Small intestine (tissue), 7 donors: ENCODE measurements around the gene LPIN1. TPM values are rescaled to one million over a fixed set of nuclear protein-coding genes. Genes with fewer than 3 reads are reported as not detected.
"Not testable (repeated sequence)": the region's sequence is repeated elsewhere in the genome, so short reads cannot be mapped to it uniquely, and the experiment has no call there.

Source experiments
- DNase-seq, 2 donors: peaks; one replicate each; pipeline versions ENCODE4 v3.0.0 to v3.0.0-alpha.2; 2013
- FAIRE-seq: peaks from 2 replicates; lab custom pipeline; 2012; peaks lifted over from hg19 to GRCh38; lab: Jason Lieb, UNC
- H3K27ac ChIP-seq, 3 donors: one replicate each; pipeline ENCODE4 v1.5.1; 2013; ENCODE audit warnings: low read length in 2 of 3, mild to moderate bottlenecking in 2 of 3, control low read depth in 1 of 3, inconsistent platforms in 1 of 3, low read depth in 1 of 3, moderate library complexity in 1 of 3
- H3K27me3 ChIP-seq, 3 donors: one replicate each; pipeline ENCODE4 v1.6.1; 2013; ENCODE audit warnings: low read length in 3 of 3, inconsistent platforms in 1 of 3; ENCODE audit not compliant: control insufficient read depth in 3 of 3, insufficient read depth in 3 of 3
- H3K36me3 ChIP-seq, 3 donors: one replicate each; pipeline ENCODE4 v1.6.1; 2013; ENCODE audit warnings: low read length in 3 of 3, inconsistent platforms in 1 of 3, low read depth in 1 of 3, mild to moderate bottlenecking in 1 of 3, moderate library complexity in 1 of 3; ENCODE audit not compliant: control insufficient read depth in 3 of 3, insufficient read depth in 2 of 3
- H3K4me1 ChIP-seq, 3 donors: one replicate each; pipeline ENCODE4 v1.6.1; 2013; ENCODE audit warnings: low read length in 2 of 3, inconsistent platforms in 1 of 3, low read depth in 1 of 3, mild to moderate bottlenecking in 1 of 3, moderate library complexity in 1 of 3; ENCODE audit not compliant: control insufficient read depth in 3 of 3, insufficient read depth in 2 of 3
- H3K4me3 ChIP-seq, 3 donors: one replicate each; pipeline ENCODE4 v1.5.1; 2013; ENCODE audit warnings: low read length in 3 of 3, control low read depth in 1 of 3, inconsistent platforms in 1 of 3, low read depth in 1 of 3, mild to moderate bottlenecking in 1 of 3, moderate library complexity in 1 of 3
- H3K9me3 ChIP-seq, 2 donors: one replicate each; pipeline ENCODE4 v1.6.1; 2013; ENCODE audit warnings: low read depth in 1 of 2, low read length in 1 of 2; ENCODE audit not compliant: control insufficient read depth in 2 of 2, insufficient read depth in 1 of 2
- WGBS, 3 donors: extraction: QIAGEN DNeasy Blood & Tissue Kit; methylation state at CpG; one replicate each; pipeline ENCODE4 v1.1.7; 2013; 5-methylcytosine and 5-hydroxymethylcytosine counted together
- polyA plus RNA-seq, 4 donors: library from polyadenylated mRNA; stranded (reverse) in 3 of 4; unstranded in 1 of 4; fragments of 200-250 nt in 3 of 4; fragments of 120-200 nt in 1 of 4; gene quantifications; one replicate each; pipeline versions ENCODE4 v1.2.1 to v1.2.3, GENCODE V29; 2013
- donor health status: healthy with polysubstance abuse.
- donor health status: control.
- donor health status: control.
- donor health status: Bipolar disorder and iron deficiency.
- donor health status: healthy.

Gene LPIN1
- polyA plus RNA-seq, 4 donors: 7.2 to 17.1 (median 8.5) TPM

DNA sequence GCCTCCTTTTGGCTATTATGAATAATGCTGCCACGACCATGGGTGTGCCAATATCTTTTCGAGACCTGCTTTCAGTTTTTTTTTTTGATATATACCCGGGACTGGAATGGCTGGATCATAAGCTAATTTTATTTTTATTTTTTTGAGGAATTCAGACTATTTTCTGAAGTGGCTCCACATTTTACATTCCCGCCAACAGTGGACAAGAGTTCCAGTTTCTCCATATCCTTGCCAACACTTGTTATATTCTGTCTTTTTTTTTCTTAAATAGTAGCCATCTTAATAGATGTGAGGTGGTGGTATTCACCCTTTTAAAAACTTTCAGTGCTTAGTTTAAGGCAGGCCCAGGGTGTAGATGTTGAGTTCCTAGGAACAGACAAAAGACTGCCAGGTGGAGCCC lies 11.8 kb downstream of the LPIN1 start:
- 93 to 97% (median 95%) methylated on average over 4 of the region's 4 CpGs for WGBS, 3 donors
- H3K36me3 ChIP-seq: peaks cover 0 to 4% (median 0%) of the 10 kb centered on the region in 3 donors
- peaks cover under 1 to 21% (median 11%) of the 10 kb centered on the region in 3 donors for H3K4me1 ChIP-seq
- FAIRE-seq: no peak
- H3K9me3 ChIP-seq: no peaks in the 10 kb centered on the region
- H3K27me3 ChIP-seq: no peaks in the 10 kb centered on the region
- no peak overlapping the region for H3K4me3 ChIP-seq
- no peak for DNase-seq
- H3K27ac ChIP-seq: no peak overlapping the region

DNA sequence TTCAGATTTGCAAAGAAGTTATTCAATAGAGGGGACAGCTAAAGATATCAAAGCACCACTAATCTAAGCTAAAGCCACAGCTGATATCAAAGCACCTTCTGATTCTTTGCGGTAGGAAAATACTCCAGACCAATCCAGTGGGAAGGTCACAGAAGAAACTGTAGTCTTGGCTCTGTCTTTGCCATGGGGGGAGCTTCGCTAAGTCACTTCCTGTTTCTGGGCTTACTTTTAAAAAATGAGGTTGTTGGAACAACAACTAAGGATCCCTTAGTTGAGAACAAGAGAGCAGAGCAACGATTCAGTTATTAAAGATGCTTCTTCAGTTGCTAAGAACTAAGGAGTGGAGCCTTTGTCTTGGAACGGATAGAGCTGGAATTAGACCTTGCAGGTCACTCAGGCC lies 12.2 kb downstream of the LPIN1 start:
- WGBS, 3 donors: 69 to 94% (median 80%) methylated on average over 4 of the region's 4 CpGs
- FAIRE-seq (no peak), DNase-seq (no peak)
- H3K36me3 ChIP-seq: peaks cover 0 to 4% (median 0%) of the 10 kb centered on the region in 3 donors
- no peaks in the 10 kb centered on the region for H3K27me3 ChIP-seq
- H3K27ac ChIP-seq: peak overlapping the region in 1 of 3 donors; percentile 21
- peaks cover 0 to 19% (median 8%) of the 10 kb centered on the region in 3 donors for H3K4me1 ChIP-seq
- H3K9me3 ChIP-seq: no peaks in the 10 kb centered on the region
- H3K4me3 ChIP-seq: no peak overlapping the region

DNA sequence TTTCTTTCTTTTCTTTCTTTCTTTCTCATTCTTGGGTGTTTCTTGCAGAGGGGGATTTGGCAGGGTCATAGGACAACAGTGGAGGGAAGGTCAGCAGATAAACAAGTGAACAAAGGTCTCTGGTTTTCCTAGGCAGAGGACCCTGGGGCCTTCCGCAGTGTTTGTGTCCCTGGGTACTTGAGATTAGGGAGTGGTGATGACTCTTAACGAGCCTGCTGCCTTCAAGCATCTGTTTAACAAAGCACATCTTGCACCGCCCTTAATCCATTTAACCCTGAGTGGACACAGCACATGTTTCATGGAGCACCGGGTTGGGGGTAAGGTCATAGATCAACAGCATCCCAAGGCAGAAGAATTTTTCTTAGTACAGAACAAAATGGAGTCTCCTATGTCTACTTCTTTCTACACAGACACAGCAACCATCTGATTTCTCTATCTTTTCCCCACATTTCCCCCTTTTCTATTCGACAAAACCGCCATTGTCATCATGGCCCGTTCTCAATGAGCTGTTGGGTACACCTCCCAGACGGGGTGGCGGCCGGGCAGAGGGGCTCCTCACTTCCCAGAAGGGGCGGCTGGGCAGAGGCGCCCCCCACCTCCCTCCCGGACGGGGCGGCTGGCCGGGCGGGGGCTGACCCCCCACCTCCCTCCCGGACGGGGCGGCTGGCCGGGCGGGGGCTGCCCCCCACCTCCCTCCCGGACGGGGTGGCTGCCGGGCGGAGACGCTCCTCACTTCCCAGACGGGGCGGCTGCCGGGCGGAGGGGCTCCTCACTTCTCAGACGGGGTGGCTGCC lies 12.9 kb downstream of the LPIN1 start:
- peaks cover 0 to 15% (median under 1%) of the 10 kb centered on the region in 3 donors for H3K4me1 ChIP-seq
- H3K4me3 ChIP-seq, H3K27me3 ChIP-seq, H3K27ac ChIP-seq, H3K9me3 ChIP-seq, DNase-seq, FAIRE-seq, H3K36me3 ChIP-seq: not testable (repeated sequence)
- WGBS, 3 donors: 90 to 96% (median 91%) methylated on average over 18 to 27 of the region's 32 CpGs

DNA sequence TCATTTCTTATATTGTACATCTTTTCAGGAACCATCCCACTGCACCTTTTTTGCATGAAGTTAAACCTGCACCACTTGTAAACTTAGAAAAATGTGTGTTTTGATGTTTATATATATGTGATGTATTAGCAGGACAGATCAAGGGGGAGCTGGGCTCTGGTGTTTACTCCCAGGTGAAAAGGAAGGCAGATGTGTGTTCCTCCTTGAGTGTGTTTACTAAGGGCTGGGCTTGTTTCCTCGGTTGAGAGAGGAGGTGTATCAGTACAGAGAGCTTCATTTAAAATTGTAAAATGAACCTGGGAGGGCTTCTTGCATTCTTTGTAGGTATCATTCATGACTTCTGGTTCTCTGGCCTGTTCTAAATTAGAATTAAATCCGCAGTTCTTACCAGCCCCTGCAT lies 14.8 kb downstream of the LPIN1 start:
- no peaks in the 10 kb centered on the region for H3K9me3 ChIP-seq
- H3K27ac ChIP-seq: no peak overlapping the region
- 47 to 61% (median 51%) methylated on average over 2 of the region's 2 CpGs for WGBS, 3 donors

DNA sequence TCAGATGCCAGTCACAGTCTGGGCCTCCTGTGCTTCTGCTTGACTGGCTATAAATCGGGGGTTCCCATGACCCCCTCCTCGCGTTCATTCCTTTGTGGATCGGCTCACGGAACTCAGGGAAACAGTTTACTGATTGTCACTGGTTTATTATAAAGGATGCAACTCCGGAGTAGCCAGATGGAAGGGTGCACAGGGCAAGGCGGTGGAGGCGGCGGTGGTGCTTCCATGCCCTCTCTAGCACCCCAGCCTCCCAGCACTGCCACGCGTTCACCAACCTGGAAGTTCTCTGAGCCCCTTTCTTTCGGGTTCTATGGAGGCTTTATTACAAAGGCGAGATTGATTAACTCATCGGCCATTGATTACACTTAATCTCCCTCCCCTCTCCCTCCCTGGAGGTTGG lies 15.6 kb downstream of the LPIN1 start:
- H3K27ac ChIP-seq: no peak overlapping the region

More for the DNA sequence above, 14.8 kb downstream of the LPIN1 start:
- Histone ChIP-seq H3K36me3 (peaks cover 0 to 17% (median 0%) of the 10 kb centered on the region in 3 donors), H3K4me3 (no peak overlapping the region), H3K4me1 (peaks cover 0 to 7% (median 0%) of the 10 kb centered on the region in 3 donors), H3K27me3 (no peaks in the 10 kb centered on the region)
- no peak for FAIRE-seq
- DNase-seq: no peak

DNA sequence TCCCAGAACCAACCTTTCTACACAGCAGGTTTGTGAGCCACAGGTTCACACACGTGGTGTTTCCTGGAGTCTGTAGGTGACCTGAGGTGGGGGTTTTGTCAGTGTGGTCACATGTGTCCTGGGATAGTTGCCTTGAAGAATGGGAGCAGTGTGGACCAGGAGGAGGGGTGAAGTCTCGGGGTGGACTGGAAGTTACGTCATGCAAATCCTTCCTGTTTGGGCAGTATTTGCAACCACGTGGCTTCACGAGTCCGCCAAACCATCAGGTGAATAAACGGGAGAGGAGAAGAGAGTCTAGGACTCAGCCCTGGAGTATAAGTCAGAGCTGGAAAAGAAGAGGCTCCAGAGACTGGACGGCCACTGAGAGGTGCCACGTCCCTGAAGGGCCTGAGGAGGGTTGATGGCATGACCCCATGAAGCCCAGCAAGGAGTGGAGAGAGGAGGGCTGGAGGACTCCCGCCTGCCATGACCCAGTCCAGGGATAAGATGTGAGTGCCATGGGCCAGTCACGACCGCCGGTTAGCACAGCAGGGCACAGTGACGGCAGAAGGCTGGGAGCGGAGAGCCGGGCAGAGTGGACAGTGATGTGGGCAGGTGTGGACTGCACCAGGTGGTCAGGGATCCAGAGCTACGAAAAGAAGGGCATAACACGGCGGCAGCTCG lies 16.5 kb downstream of the LPIN1 start:
- DNase-seq (no peak), FAIRE-seq (no peak)
- no peak overlapping the region for H3K4me3 ChIP-seq
- WGBS, 3 donors: 83 to 94% (median 89%) methylated on average over 20 of the region's 20 CpGs
- no peaks in the 10 kb centered on the region for H3K9me3 ChIP-seq
- H3K27me3 ChIP-seq: no peaks in the 10 kb centered on the region
- H3K27ac ChIP-seq: no peak overlapping the region
- peaks cover 0 to 7% (median 0%) of the 10 kb centered on the region in 3 donors for H3K4me1 ChIP-seq
- H3K36me3 ChIP-seq: peaks cover 0 to 32% (median 6%) of the 10 kb centered on the region in 3 donors

More for the DNA sequence above, 15.6 kb downstream of the LPIN1 start:
- H3K27me3 ChIP-seq: no peaks in the 10 kb centered on the region
- DNase-seq: no peak
- H3K36me3 ChIP-seq: peaks cover 0 to 24% (median under 1%) of the 10 kb centered on the region in 3 donors
- WGBS, 3 donors: 93 to 96% (median 95%) methylated on average over 14 of the region's 14 CpGs
- no peak overlapping the region for H3K4me3 ChIP-seq
- FAIRE-seq: no peak
- no peaks in the 10 kb centered on the region for H3K9me3 ChIP-seq
- H3K4me1 ChIP-seq: peaks cover 0 to 7% (median 0%) of the 10 kb centered on the region in 3 donors

DNA sequence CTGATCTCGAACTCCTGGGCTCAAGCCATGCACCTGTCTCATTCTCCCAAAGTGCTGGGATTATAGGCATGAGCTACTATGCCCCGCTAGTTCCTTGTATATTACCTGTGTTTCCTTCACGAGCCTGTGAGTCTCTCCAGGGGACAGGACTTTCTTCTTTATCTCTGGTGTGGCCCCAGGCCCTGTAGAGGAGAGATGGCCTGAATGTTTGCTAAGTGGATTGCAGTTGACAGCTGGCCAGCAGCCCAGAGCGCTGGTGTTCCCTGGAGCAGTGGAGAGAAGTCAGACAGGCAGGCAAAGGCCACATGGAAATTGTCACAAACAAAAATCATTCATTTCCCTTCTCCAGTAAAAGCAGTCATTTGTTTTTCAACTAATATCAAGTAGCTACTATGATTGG lies 17.9 kb downstream of the LPIN1 start:
- DNase-seq (peak in 1 of 2 donors; percentile 46), FAIRE-seq (no peak)
- H3K4me1 ChIP-seq: no peaks in the 10 kb centered on the region
- peaks cover 0 to 33% (median 7%) of the 10 kb centered on the region in 3 donors for H3K36me3 ChIP-seq
- no peak overlapping the region for H3K27ac ChIP-seq
- H3K4me3 ChIP-seq: no peak overlapping the region
- H3K27me3 ChIP-seq: no peaks in the 10 kb centered on the region
- H3K9me3 ChIP-seq: no peaks in the 10 kb centered on the region
- WGBS, 3 donors: 41 to 66% (median 48%) methylated on average over 4 of the region's 4 CpGs

DNA sequence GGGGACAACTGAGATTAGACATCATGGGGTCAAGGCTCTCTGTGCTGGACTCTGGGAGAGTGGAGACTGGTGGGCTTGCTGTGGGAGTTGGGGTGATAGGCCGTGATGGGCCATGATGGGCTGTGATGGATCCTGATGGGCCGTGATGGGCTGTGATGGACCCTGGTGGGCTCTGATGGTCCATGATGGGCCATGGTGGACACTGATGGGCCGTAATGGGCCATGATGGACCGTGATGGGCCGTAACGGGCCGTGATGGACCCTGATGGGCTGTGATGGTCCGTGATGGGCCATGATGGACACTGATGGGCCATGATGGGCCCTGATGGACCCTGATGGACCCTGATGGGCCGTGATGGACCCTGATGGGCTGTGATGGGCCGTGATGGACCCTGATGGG lies 18.5 kb downstream of the LPIN1 start:
- no peak overlapping the region for H3K4me3 ChIP-seq
- FAIRE-seq: no peak
- H3K36me3 ChIP-seq: peaks cover 0 to 36% (median 9%) of the 10 kb centered on the region in 3 donors
- H3K27ac ChIP-seq: no peak overlapping the region
- WGBS, 3 donors: 97 to 98% (median 98%) methylated on average over 10 of the region's 10 CpGs
- DNase-seq: no peak
- no peaks in the 10 kb centered on the region for H3K9me3 ChIP-seq
- no peaks in the 10 kb centered on the region for H3K4me1 ChIP-seq
- H3K27me3 ChIP-seq: no peaks in the 10 kb centered on the region
